ENCODE measurements around the gene IRF4.

The IRF4 gene

GRCh38 chr6:396126-396520 is 4.6 kb downstream of the IRF4 start (continued):
- no peak for TF ChIP-seq ZNF169 (tag by site-specific recombination; IDR thresholded peaks at IDR 0.05)
- no peak for TF ChIP-seq RBAK (tag by site-specific recombination; IDR thresholded peaks at IDR 0.05)

- no peaks in the 10 kb centered on the region for H3K4me1 ChIP-seq (ENCODE audit: control insufficient read depth, insufficient read depth, low read length)
- H3K9me3 ChIP-seq (ENCODE audit: control insufficient read depth, insufficient read depth, low read depth, low read length): no peaks in the 10 kb centered on the region
- ChIA-PET POLR2A (no interaction called here), CTCF (interaction anchor here (0.5 to 1.2 kb wide), 4 partner anchors 9 to 189 kb away, joined by 3 to 5 read pairs (median 4); no protein-coding TSS in a partner anchor)
- H3K4me3 ChIP-seq (ENCODE audit: low read depth, low read length): no peak overlapping the region
- no peak for TF ChIP-seq HIC1 (tag by site-specific recombination; IDR thresholded peaks at IDR 0.05)
- H3K36me3 ChIP-seq (ENCODE audit: control insufficient read depth in 2 of 2, insufficient read depth in 1 of 2, low read length in 2 of 2): no peaks in the 10 kb centered on the region
- H3K27ac ChIP-seq (ENCODE audit: extremely low read depth, low read depth, low read length): no peak overlapping the region
Observed at GRCh38 chr6:397056-397455, 5.5 kb downstream of the IRF4 start.

GRCh38 chr6:397604-398003 is 6.1 kb downstream of the IRF4 start:
- ChIA-PET POLR2A (no interaction called here), CTCF (interaction anchor here (0.5 to 1.3 kb wide), 7 partner anchors 9 to 209 kb away, joined by 3 to 5 read pairs (median 4); no protein-coding TSS in a partner anchor)
- Histone ChIP-seq H3K4me1 (ENCODE audit: control insufficient read depth, insufficient read depth, low read length) (no peaks in the 10 kb centered on the region), H3K27ac (ENCODE audit: extremely low read depth, low read depth, low read length) (no peak overlapping the region), H3K9me3 (ENCODE audit: control insufficient read depth, insufficient read depth, low read depth, low read length) (no peaks in the 10 kb centered on the region), H3K4me3 (ENCODE audit: low read depth, low read length) (no peak overlapping the region), H3K36me3 (ENCODE audit: control insufficient read depth in 2 of 2, insufficient read depth in 1 of 2, low read length in 2 of 2) (no peaks in the 10 kb centered on the region)
- TF ChIP-seq ZNF133 (tag by site-specific recombination; IDR thresholded peaks at IDR 0.05) (no peak), SETDB1 (IDR thresholded peaks at IDR 0.05; ENCODE audit: insufficient read length, low read length) (no peak), WT1 (tag by site-specific recombination; IDR thresholded peaks at IDR 0.05) (no peak), ZBTB48 (tag by site-specific recombination; IDR thresholded peaks at IDR 0.05) (no peak), ZNF639 (tag by site-specific recombination; IDR thresholded peaks at IDR 0.05) (no peak), ZNF654 (tag by site-specific recombination; IDR thresholded peaks at IDR 0.05; ENCODE audit: low read depth) (no peak)

- CTCF ChIA-PET: interaction anchor here (1.0 to 1.3 kb wide), 4 partner anchors 9 to 210 kb away, joined by 3 to 5 read pairs (median 4); no protein-coding TSS in a partner anchor
- H3K4me3 ChIP-seq (ENCODE audit: low read depth, low read length): no peak overlapping the region
- H3K36me3 ChIP-seq (ENCODE audit: control insufficient read depth in 2 of 2, insufficient read depth in 1 of 2, low read length in 2 of 2): no peaks in the 10 kb centered on the region
- no peak overlapping the region for H3K27ac ChIP-seq (ENCODE audit: extremely low read depth, low read depth, low read length)
- POLR2A ChIA-PET: no interaction called here
- H3K4me1 ChIP-seq (ENCODE audit: control insufficient read depth, insufficient read depth, low read length): no peaks in the 10 kb centered on the region
- no peaks in the 10 kb centered on the region for H3K9me3 ChIP-seq (ENCODE audit: control insufficient read depth, insufficient read depth, low read depth, low read length)
- no peak for TF ChIP-seq ZNF76 (tag by site-specific recombination; IDR thresholded peaks at IDR 0.05; ENCODE audit: borderline replicate concordance, low read depth)
Observed at GRCh38 chr6:398065-398464, 6.5 kb downstream of the IRF4 start.

GRCh38 chr6:398558-399078 is 7.1 kb downstream of the IRF4 start:
- Histone ChIP-seq H3K4me1 (ENCODE audit: control insufficient read depth, insufficient read depth, low read length) (no peaks in the 10 kb centered on the region), H3K4me3 (ENCODE audit: low read depth, low read length) (no peak overlapping the region), H3K27ac (ENCODE audit: extremely low read depth, low read depth, low read length) (no peak overlapping the region), H3K36me3 (ENCODE audit: control insufficient read depth in 2 of 2, insufficient read depth in 1 of 2, low read length in 2 of 2) (no peaks in the 10 kb centered on the region), H3K9me3 (ENCODE audit: control insufficient read depth, insufficient read depth, low read depth, low read length) (no peaks in the 10 kb centered on the region)
- POLR2A ChIA-PET: no interaction called here
- CTCF ChIA-PET: interaction anchor here (0.6 to 1.5 kb wide), 6 partner anchors 8 to 210 kb away, joined by 3 to 5 read pairs (median 4); no protein-coding TSS in a partner anchor
- TF ChIP-seq REPIN1 (tag by site-specific recombination; IDR thresholded peaks at IDR 0.05; ENCODE audit: low read depth): no peak
- no peak for TF ChIP-seq SP2 (tag by site-specific recombination; IDR thresholded peaks at IDR 0.05)
- TF ChIP-seq RBAK (tag by site-specific recombination; IDR thresholded peaks at IDR 0.05): no peak
- TF ChIP-seq KLF16 (tag by site-specific recombination; IDR thresholded peaks at IDR 0.05): no peak
- no peak for TF ChIP-seq ZNF391 (tag by site-specific recombination; IDR thresholded peaks at IDR 0.05; ENCODE audit: borderline replicate concordance, low read depth)
- TF ChIP-seq ZNF571 (tag by site-specific recombination; IDR thresholded peaks at IDR 0.05): no peak
- no peak for TF ChIP-seq ZNF518A (tag by site-specific recombination; conservative IDR thresholded peaks at IDR 0.05; ENCODE audit: low read depth)
- TF ChIP-seq ZSCAN30 (tag by site-specific recombination; IDR thresholded peaks at IDR 0.05): no peak
- no peak for TF ChIP-seq EGR2 (tag by site-specific recombination; IDR thresholded peaks at IDR 0.05; ENCODE audit: low read depth)
